Measurements from ENCODE around the gene TMEM52.

TMEM52 gene

DNA sequence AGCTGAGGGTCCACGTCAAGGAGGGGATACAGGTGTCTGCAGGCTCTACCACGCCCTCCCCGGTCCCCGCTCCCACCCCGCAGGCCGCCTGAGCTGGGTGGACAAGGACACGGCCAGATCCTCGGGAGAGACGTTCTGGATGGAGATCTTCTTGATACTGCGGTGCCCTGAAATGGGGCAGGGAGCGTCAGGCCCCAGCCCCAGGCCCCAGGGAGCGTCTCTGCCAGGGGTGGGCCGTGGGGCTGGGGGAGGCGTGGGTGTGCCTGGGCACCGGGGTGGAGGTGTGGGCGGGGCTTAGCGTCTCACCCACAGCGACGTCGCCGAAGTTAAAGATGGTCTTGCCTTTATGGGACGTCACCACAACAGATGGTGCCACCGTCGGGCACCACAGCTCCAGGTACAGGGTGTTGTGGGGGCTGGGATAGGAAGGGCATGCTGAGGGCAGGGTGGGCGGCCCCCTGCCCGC lies 7.3 kb upstream of the TMEM52 start:
- no peak for DNase-seq (ENCODE audit: low spot score)

DNA sequence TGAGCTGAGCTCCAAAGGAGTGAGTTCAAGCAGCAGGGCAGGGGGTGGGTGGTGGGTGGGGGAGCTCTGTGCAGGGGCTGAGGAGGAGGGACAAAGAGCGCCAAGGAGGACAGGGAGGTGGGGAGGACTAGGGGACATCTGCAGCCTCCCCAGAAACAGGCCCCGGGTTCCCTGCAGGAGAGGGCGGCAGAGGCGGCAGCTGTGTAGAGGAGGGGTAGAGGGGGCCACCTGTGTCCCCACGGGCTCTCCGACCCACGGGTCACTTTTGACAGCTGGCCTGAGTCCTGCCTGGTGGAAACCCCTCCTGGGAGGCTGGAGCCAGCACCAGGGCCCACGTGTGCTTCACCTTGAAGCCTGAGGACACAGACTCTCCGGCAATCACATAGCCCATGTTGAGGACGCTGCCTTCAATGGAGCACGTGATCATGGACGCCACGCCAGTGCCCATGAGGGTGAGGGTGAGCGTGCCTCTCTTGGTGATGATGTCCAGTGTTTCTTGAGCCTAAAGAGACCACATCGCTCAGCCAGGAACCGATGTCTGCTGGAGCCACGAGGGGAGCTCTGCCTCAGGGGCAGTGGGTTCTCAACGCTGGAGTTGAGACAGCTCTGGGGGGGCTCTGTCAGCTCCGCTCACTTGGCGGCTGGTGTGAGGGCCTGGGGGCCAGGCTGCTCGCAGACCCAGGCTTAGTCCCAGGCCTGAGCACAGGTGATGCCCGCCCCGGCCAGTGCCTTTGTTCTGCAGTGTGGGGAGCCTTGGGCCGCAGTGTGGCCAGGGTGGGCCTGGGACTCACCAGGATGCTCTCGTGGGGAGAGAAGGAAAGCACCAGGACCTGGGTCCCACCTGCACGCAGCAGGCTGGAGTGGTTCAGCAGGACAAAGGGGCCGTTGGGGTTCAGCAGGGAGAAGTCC lies 6.6 kb upstream of the TMEM52 start:
- DNase-seq (ENCODE audit: low spot score) = no peak

DNA sequence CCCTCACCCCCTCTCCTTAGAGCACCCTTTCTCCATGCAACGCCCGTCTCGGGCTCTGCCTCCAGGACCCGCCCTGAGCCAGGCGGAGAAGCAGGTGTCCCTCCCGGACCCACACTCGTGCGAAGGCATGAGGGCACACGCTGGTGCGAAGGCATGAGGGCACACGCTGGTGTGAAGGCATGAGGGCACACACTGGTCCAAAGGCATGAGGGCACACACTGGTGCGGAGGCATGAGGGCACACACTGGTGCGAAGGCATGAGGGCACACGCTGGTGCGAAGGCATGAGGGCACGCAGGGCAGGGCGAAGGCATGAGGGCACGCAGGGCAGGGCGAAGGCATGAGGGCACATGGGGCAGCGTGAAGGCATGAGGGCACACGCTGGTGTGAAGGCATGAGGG lies 5.8 kb upstream of the TMEM52 start:
- no peak for DNase-seq (ENCODE audit: low spot score)

DNA sequence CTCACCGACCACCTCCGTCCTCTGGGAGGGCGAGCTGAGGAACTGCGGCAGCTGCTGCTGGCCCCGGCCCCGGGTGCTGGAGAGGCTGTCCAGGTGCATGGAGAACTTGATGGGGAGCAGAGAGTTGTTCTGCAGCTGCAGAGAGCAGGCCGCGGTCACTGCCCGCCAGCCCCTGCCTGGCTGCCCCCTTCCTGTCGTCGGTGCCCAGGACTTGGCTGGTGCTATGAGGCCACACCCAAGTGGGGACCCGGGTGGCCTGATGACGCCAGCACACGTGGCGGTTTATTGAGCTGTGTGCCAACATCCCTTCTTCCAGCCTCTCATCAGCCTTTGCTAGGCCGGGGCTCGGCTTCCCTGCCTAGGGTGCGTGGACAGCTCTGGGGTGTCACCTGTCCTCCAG lies 5.3 kb upstream of the TMEM52 start:
- DNase-seq (ENCODE audit: low spot score) = no peak

DNA sequence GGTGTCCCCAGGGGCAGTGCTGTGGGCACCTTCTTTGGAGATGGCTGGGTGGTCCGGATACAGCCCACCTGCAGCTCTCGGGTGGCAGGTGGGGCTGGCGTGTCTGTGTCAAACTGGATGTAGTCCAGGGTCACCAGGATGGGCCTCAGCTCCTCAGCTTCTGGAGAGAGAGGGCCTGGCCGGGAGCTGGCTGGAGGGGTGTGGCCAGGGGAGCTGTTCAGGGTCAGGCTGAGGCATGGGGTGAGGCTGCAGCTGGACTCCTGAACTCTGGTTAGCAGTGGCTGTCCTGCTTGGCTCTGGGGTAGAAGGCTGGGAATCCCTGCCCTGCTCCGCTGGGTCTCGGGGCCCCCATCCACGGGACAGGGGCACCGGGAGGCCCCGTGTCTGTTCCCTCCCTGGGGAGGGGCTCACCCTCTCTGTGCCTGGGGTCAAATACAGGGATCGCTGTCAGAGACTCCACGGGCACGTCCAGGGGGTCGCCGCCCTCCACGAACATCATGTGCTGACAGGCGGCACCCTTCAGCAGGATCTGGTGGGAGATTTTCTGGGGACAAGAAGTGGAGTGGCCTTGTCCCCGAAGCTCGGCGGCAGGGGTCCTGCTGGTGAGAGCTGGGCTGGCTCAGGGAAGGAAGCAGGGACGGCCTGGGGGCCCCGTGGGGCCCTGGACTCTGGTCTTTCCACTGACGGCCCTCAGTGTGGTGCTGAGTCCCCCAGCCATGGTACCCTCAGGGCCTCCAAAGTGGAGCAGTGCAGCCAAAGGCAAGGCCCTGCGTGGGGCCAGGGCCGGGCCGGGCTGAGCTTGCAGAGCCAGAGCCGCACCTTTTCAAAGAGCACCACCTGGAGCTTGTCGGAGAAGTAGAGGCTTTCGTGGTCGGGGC lies 4.1 kb upstream of the TMEM52 start:
- no peak for DNase-seq (ENCODE audit: low spot score)

DNA sequence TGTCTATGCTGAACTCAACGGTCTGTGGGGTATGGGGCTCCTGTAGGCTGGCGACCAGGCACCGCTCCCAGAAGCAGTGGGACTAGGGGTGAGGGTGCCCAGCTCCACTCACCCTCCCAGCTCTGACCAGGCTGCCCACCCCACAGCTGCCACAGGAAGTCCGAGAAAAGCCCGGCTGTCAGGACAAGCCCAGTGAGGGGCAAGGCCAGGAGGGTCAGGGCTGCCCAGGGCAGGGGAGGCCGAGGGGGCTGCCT lies 3.5 kb upstream of the TMEM52 start:
- no peak for DNase-seq (ENCODE audit: low spot score)

DNA sequence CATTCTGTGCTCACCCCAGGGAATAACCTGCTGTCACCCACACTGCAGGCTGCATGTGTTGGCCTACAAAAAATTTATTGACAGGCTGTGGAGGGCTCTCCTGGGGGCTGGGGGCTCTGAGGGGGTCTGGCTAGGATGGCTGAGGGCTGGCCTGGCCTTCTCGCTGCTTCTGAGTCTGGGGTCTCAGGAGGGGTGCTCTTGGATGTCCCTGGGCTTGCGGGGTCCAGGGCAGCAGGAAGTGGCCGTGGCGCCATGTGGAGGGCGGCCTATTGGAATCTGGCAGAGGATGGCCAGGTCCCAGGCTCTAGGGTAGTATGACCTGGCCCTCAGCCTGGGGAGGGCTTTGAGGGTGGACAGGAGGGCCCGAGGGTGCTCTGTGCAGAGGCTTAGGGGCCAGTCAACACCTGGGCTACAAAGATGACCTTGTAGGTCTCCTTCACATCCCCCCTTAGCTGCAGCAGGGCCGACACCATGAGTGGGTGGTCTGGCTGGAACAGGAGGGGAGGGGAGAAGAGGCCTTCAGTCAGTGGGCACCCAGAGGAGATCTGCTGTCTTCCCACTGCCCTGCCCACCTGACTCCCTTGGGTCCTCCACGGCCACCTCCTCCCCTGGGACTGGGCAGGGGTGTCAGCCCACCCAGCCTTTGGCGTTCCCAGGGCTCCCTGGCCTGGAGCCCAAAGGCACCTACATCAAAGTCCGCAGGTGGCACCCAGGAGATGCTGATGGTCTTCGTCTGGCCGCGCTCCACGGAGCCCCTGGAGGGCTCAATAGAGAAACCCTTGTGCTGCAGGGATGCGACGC lies 3.0 kb upstream of the TMEM52 start:
- no peak for DNase-seq (ENCODE audit: low spot score)

DNA sequence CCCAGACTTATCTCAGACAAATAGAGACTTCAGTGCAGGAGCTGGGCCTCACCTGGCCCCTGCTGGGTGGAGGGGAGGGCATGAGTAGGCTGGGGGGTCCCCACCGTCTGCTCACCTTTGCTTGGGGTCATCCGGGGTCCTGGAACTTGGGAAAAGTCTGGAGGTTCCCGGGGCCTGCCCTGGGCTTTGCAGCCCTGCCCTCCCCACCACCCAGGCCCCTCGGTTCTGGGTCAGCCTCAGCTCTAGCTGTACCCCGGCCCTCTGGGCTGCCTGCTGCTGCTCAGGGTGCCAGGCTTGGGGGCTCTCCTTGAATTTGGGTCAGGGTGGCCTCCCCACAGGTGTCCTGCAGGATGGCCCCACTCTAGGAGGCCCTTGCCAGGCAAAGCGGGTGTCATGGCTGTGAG lies 2.4 kb upstream of the TMEM52 start:
- DNase-seq (ENCODE audit: low spot score) = no peak

DNA sequence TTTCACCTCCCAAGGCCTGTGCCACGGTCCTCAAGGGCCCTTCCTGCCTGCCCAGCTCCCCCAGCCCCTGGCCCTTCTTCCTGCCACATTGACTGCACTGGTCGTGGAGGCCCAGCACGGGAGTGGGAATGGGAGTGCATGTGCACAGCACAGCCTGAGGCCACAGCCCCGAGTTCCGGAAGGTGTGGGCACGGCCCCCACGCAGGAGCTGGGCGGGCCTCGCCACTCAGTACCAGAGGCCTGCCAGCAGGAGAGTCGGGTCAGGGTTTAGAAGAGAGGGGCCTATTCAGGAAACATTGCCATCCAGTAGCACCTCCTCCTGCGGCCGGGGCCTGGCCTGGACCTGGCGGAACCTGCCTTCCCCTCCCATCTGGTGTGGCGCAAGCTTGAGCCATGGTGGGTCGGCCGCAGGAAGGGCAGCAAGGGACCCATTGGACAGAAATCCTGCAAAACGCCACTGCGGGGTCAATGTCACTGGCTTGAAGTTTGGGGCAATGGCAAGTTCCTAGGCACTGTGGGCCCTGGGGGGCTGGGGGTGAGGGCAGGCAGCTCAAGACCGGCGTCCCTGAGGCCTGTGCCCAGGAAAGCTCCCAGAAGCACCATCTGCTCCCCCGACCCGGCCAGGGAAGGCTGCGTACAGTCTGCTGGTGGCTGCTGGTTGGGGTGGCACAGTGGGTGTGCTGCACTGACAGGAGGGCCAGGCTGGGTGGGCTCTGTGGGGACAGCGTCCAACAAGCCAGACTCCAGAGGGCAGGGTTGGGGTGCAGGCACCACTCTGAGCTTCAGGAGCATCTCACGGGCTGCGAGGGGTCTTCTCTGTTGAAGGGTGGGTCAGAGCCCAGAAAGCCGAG lies 1.8 kb upstream of the TMEM52 start:
- no peak for DNase-seq (ENCODE audit: low spot score)

DNA sequence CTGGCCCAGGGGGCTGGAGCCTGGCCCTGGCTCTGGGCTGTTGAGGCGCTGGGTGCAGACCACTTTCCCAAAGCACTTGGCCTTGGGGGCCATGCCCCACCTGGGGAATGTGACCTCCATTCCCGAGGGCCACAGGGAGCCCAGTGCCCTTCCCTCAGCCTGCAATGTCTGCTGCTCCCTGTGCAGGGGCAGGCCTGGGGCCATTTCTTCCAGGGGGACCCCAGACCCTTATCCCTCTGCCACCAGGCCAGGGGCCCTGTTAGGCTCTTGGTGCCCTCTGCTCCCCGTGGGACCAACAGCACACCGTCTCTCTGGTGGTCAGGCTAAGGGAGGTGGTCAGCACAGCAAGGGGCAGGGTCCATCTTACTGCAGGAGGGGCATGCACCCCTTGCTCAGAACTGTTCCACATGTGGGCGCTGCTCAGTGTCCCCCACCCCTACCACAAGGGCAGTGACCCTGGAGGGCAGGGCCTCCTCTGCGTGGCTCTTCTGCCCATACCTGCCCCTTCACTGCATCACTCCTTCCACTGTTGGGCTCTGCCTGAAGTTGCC lies 1.1 kb upstream of the TMEM52 start:
- DNase-seq (ENCODE audit: low spot score) = no peak

DNA sequence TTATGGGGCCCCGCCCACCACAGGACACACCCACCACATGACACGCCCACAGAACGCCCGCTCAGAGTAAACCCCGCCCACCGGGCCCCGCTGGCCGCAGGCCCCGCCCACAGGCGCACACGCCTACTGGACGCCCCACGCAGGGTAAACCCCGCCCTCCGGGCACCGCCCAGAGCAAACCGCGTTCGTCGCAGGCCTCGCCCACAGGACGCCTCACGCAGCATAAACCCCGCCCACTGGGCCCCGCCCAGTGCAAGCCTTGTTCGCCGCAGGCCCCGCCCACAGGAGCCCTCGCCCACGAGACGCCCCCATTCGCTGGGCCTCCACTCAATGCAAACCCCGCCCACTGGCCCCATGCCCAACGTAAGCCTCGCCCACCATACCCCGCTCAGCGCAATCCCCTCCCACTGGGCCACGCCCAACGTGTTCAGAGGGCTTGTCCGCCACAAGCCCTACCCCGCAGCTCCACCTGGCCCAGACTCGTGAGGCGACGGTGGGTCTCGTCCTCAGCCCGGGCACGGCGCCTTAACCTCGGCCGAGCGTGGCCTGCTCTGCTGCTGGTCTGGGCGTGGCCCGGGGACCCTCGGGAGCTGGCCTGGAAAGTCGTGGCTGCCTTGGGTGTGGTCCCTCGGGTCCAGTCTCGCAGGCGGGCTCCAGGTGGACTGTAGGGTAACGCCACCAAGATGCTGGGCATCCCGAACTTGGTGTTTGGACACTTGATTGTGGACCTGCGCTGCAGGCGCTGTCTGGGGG lies 401 bp upstream of the TMEM52 start:
- peak; percentile 100 for DNase-seq (ENCODE audit: low spot score)

DNA sequence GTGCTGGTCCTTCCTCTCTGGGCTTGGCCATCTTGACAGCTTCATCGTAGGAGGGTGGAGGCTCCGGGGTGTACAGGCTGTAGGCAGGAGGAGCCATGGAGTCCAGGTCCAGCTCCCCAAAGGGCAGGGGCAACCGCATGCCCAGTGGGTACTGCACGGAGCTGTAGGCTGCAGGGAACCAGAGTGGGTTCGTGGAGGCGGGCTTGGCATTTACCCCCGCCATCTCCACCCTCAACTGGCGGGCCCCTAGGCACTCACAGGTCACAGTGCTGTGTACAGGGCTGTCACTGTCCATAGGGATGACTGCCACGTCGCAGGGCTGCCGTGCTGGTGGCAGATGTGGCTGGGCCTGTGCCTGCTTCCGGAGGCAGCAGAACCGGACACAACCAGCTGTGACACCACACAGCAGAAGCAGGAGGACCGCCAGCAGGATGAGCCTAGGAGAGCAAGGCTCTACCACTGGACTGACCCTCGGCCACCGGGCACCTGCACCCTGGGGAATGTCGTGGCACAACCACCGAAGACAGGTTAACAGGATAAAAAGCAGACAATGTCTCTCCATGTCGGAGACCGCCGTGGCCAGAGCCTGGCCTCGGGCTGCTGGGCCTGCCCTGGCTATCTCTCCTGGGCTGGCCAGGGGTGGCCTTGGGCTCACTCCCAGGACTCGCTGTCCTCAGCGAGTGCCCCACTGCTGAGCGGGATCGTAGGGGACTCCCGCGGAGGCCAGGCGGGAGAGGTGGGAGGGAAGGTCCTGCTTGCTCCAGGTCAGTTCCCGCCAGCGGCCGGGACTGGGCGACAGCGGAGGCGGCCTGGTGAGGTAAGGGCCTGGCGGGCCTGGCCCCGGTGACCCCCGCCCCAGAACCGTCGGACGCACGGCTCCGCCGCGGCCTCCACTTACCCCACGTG lies 831 bp downstream of the TMEM52 start:
- DNase-seq (ENCODE audit: low spot score) = no peak

DNA sequence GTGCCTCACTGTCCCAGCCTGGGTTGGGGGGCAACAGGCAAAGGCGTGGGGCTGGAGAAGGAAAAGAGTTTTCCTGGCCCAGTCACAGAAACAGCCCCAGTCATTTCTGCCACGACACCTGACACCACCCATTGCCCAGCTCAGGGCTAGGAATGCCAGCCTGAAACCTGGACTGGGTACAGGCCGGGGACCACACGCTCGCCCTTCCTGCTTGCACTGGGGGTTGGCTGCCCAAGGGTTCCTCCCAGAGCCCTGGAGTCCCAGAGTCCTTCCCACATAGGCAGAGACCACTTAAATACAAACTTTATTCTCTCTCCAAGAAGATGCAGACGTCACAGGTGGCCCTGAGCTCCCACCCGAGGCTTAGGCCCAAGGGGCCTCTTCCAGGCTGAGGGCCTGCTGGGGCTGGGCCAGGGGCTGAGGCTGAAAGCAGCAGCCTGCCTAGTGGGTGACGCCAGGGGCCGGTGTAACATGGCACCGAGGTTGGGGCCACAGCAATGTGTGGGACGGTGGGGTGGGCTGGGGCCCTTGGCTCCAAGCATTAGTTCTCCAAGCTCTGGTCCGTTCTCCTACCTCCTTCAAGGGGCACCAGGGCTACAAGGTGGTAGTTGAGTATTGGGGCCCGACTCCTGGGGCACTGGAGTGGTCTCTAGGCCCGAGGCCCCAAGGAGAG lies 1.6 kb downstream of the TMEM52 start:
- DNase-seq (ENCODE audit: low spot score) = no peak

DNA sequence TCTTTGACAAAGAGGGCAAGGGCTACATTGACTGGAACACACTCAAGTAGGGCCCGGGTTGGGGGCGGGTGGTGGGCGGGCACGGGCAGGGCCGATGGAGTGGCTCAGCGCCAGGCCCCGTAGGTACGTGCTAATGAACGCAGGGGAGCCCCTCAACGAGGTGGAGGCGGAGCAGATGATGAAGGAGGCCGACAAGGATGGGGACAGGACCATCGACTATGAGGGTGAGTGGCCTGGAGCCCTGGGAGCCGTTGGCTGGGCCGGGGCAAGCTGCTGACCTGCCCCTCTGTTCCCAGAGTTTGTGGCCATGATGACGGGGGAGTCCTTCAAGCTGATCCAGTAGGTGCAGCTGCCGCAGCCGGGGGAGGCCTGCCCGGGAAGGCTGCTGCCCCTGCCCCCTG lies 2.2 kb downstream of the TMEM52 start:
- DNase-seq (ENCODE audit: low spot score) = no peak

DNA sequence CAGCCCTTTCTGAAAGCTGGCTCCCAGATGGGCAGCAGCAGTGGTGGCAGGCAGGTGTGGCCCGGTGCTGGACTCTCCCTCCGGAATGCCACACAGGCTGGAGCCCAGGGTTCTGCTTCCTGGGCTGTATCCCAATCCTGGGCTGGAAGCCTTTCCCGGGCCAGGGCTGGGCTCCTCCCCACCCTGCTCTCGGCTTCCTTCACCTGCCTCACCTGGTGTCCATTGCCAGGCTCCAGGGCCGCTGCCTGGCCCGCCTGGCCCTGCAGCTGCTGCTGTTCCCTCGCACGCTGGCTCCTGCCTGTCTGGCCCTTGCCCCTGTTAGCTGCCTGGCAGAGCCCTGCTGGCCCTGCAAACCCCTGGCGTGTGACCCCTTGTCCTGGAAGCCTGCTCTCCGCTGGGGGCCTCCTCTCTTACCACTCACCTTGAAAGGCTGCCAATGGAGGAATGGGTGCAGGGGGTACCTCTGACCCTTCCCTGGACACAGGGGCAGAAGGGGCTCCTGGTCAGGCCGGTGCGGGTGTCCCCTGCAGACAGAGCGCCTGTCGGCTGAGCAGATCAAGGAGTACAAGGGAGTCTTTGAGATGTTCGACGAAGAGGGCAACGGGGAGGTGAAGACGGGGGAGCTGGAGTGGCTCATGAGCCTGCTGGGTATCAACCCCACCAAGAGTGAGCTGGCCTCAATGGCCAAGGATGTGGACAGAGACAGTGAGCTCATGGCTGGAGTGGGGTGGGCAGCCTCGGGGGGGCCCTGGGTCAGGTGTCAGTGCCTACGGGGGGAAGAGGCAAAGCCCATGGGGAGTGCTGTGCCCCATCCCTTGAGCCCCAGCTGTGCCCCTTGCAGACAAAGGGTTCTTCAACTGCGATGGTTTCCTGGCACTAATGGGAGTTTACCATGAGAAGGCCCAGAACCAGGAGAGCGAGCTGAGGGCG lies 2.9 kb downstream of the TMEM52 start:
- no peak for DNase-seq (ENCODE audit: low spot score)

DNA sequence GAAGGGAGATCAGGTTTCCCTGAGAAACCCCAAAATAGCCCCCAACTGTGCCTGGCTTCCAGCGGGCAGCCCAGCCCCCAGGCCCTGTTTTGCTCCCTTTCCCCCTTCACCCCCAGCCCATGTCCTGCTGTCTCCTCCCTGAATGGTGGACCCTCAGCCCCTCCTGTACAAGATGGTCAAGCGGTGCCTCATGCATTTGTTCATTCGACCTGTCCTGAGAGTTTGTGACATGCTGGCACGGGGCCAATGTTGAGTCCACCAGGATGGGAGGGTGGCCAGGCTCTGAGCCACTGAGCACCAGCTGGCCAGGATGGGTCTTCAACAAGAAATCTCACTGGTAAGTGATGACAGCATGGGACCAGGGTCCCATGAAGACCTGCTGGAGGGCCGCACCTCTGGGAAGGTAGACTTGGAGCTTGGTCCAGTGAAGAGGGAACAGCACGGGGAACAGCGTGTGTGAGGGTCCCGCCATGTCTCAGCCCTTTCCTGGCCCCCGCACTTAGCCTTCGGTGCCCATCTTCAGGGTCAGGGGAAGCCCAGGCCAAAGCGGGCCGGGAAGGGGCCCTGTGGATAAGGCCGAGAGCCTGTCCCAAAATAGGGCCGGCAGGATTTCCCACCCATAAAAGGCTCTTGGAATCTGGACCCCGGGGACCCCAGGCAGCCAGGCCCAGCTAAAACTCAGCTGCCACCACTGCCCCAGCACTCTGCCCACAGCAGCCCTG lies 3.9 kb downstream of the TMEM52 start, which contains the start of gene CALML6:
CALML6 (plus strand) TSS at position 290 of the 722 bp plus-strand sequence; CDS start at position 311, 21 bp downstream.
- no peak for DNase-seq (ENCODE audit: low spot score)
